H1 (cell line): Measurements from ENCODE around the gene TNS1. TPM values are rescaled to one million over a fixed set of nuclear protein-coding genes. Genes with fewer than 3 reads are reported as not detected.

ENCODE experiments used
- CTCF ChIA-PET: fragments of 300-600 bp; sonication (Branson Sonifier 250); formaldehyde crosslinking; loops from one replicate; lab custom pipeline; 2021; ENCODE audit not compliant: partially characterized antibody; lab: Charles Lee
- POLR2A ChIA-PET: fragments of 300-600 bp; sonication (Branson Sonifier 250); formaldehyde crosslinking; loops from one replicate; lab custom pipeline; 2021; ENCODE audit warnings: inconsistent platforms; ENCODE audit not compliant: partially characterized antibody; lab: Charles Lee
- DNase-seq, 2 experiments: peaks; one replicate each; pipeline versions ENCODE4 v3.0.0 to v3.0.0-alpha.2; 2010 to 2022; ENCODE audit warnings: low spot score in 2 of 2, low read depth in 1 of 2, mixed read lengths in 1 of 2
- FAIRE-seq: peaks from 2 replicates; lab custom pipeline; 2011; peaks lifted over from hg19 to GRCh38; lab: Jason Lieb, UNC
- H2AFZ ChIP-seq: 2 replicates; pipeline ENCODE4 v1.8.1; 2012; ENCODE audit warnings: low read length, inconsistent platforms
- H2AK5ac ChIP-seq: 2 replicates; pipeline ENCODE4 v1.6.1; 2013; ENCODE audit warnings: low read depth, low read length
- H2BK120ac ChIP-seq: replicated peaks from 2 replicates; pipeline ENCODE3; 2013; ENCODE audit warnings: low read depth, low read length, inconsistent platforms
- H2BK12ac ChIP-seq: 2 replicates; pipeline ENCODE4 v1.6.1; 2013; ENCODE audit warnings: low read depth, low read length
- H2BK15ac ChIP-seq: 2 replicates; pipeline ENCODE4 v1.6.1; 2013; ENCODE audit warnings: low read length
- H2BK20ac ChIP-seq: 2 replicates; pipeline ENCODE4 v1.6.1; 2013; ENCODE audit warnings: low read length
- H2BK5ac ChIP-seq: 2 replicates; pipeline ENCODE4 v1.6.1; 2013; ENCODE audit warnings: low read depth, low read length
- H3K14ac ChIP-seq: 2 replicates; pipeline ENCODE4 v1.6.1; 2013; ENCODE audit warnings: inconsistent platforms; ENCODE audit not compliant: insufficient read length
- H3K18ac ChIP-seq: 2 replicates; pipeline ENCODE4 v1.6.1; 2013; ENCODE audit warnings: low read length; ENCODE audit errors: extremely low read depth
- H3K23ac ChIP-seq: 2 replicates; pipeline ENCODE4 v1.6.1; 2013; ENCODE audit warnings: inconsistent platforms; ENCODE audit not compliant: insufficient read length
- H3K23me2 ChIP-seq: 2 replicates; pipeline ENCODE4 v1.6.1; 2013; ENCODE audit warnings: low read depth, low read length
- H3K27ac ChIP-seq: 2 replicates; pipeline ENCODE4 v1.6.1; 2011; ENCODE audit warnings: low read depth, low read length, inconsistent platforms
- H3K27me3 ChIP-seq, 4 experiments: replicated peaks in 1 of 4; 1 replicate in 1 of 4; 2 replicates in 3 of 4; pipeline versions ENCODE4 v1.6.1 to v1.8.1; 2011 to 2013; ENCODE audit warnings: low read length in 3 of 4, mild to moderate bottlenecking in 3 of 4, inconsistent platforms in 2 of 4, mixed read lengths in 2 of 4, moderate library complexity in 1 of 4; ENCODE audit not compliant: control insufficient read depth in 3 of 4, insufficient read depth in 3 of 4; ENCODE audit errors: extremely low read depth in 1 of 4
- H3K36me3 ChIP-seq, 4 experiments: 2 replicates each; pipeline versions ENCODE4 v1.6.1 to v1.8.1; 2011 to 2013; ENCODE audit warnings: mild to moderate bottlenecking in 4 of 4, low read length in 3 of 4, moderate library complexity in 2 of 4, control low read depth in 1 of 4, inconsistent platforms in 1 of 4; ENCODE audit not compliant: insufficient read depth in 4 of 4, control insufficient read depth in 2 of 4
- H3K4ac ChIP-seq: replicated peaks from 2 replicates; pipeline ENCODE3; 2013; ENCODE audit warnings: low read length, low read depth, mixed read lengths, inconsistent platforms; ENCODE audit not compliant: insufficient read length
- H3K4me1 ChIP-seq, 4 experiments: replicated peaks in 1 of 4; 1 replicate in 1 of 4; 2 replicates in 3 of 4; pipeline versions ENCODE4 v1.6.1 to v1.8.1; 2011 to 2013; ENCODE audit warnings: low read length in 3 of 4, inconsistent platforms in 2 of 4, mixed read lengths in 1 of 4; ENCODE audit not compliant: insufficient read depth in 4 of 4, control insufficient read depth in 3 of 4
- H3K4me2 ChIP-seq, 2 experiments: 2 replicates each; pipeline versions ENCODE4 v1.6.1 to v1.8.1; 2011 to 2013; ENCODE audit warnings: low read depth in 2 of 2, low read length in 2 of 2, control low read depth in 1 of 2, inconsistent platforms in 1 of 2, mild to moderate bottlenecking in 1 of 2; ENCODE audit not compliant: insufficient read depth in 1 of 2
- H3K4me3 ChIP-seq, 4 experiments: fragments of 200-600, 300-600 bp in 1 of 4; sonication (generic), shearing (Covaris generic), sonication (Bioruptor Twin) in 1 of 4; 2 replicates each; pipeline versions ENCODE4 v1.5.1 to v1.8.1; 2011 to 2016; ENCODE audit warnings: low read length in 4 of 4, low read depth in 3 of 4, control low read depth in 2 of 4, inconsistent platforms in 2 of 4, mild to moderate bottlenecking in 2 of 4, mixed read lengths in 1 of 4, moderate library complexity in 1 of 4; ENCODE audit not compliant: insufficient read depth in 2 of 4; ENCODE audit errors: extremely low read depth in 1 of 4
- H3K56ac ChIP-seq: replicated peaks from 2 replicates; pipeline ENCODE3; 2013; ENCODE audit warnings: low read depth, mild to moderate bottlenecking, mixed read lengths, low read length, inconsistent platforms; ENCODE audit not compliant: insufficient read length
- H3K79me1 ChIP-seq: 2 replicates; pipeline ENCODE4 v1.6.1; 2013; ENCODE audit warnings: low read depth, low read length, control low read depth
- H3K79me2 ChIP-seq, 2 experiments: 2 replicates each; pipeline versions ENCODE4 v1.6.1 to v1.8.1; 2012 to 2013; ENCODE audit warnings: low read length in 2 of 2, mild to moderate bottlenecking in 2 of 2, inconsistent platforms in 1 of 2; ENCODE audit not compliant: insufficient read depth in 2 of 2, control insufficient read depth in 1 of 2
- H3K9ac ChIP-seq, 4 experiments: replicated peaks in 1 of 4; 1 replicate in 1 of 4; 2 replicates in 3 of 4; pipeline versions ENCODE4 v1.6.1 to v1.8.1; 2011 to 2013; ENCODE audit warnings: low read depth in 3 of 4, low read length in 3 of 4, control low read depth in 2 of 4, mild to moderate bottlenecking in 2 of 4, moderate library complexity in 2 of 4, inconsistent platforms in 1 of 4; ENCODE audit errors: extremely low read depth in 1 of 4
- H3K9me3 ChIP-seq, 2 experiments: 2 replicates each; pipeline versions ENCODE4 v1.6.1 to v1.8.1; 2012 to 2013; ENCODE audit warnings: mild to moderate bottlenecking in 2 of 2, moderate library complexity in 2 of 2, control low read depth in 1 of 2, inconsistent platforms in 1 of 2, low read depth in 1 of 2, low read length in 1 of 2, mixed read lengths in 1 of 2; ENCODE audit not compliant: insufficient read depth in 2 of 2
- H4K20me1 ChIP-seq, 2 experiments: replicated peaks in 1 of 2; 2 replicates each; pipeline versions ENCODE3 to v1.8.1; 2011 to 2013; ENCODE audit warnings: inconsistent platforms in 2 of 2, low read length in 2 of 2, mild to moderate bottlenecking in 1 of 2; ENCODE audit not compliant: insufficient read depth in 2 of 2, control insufficient read depth in 1 of 2
- H4K5ac ChIP-seq: 2 replicates; pipeline ENCODE4 v1.6.1; 2013; ENCODE audit warnings: low read length, low read depth, mixed read lengths, inconsistent platforms; ENCODE audit not compliant: insufficient read length
- H4K8ac ChIP-seq: 2 replicates; pipeline ENCODE4 v1.8.0; 2013; ENCODE audit warnings: mild to moderate bottlenecking, moderate library complexity, low read length, inconsistent platforms; ENCODE audit not compliant: insufficient read depth; ENCODE audit errors: extremely low read depth
- H4K91ac ChIP-seq: replicated peaks from 2 replicates; pipeline ENCODE3; 2013; ENCODE audit warnings: low read length, mixed read lengths, inconsistent platforms; ENCODE audit not compliant: insufficient read length
- BCL11A ChIP-seq, 2 experiments: IDR thresholded peaks; one replicate each; pipeline ENCODE4 v1.6.1; 2011; ENCODE audit warnings: low read depth in 2 of 2, low read length in 2 of 2, mild to moderate bottlenecking in 2 of 2
- CEBPB ChIP-seq: IDR thresholded peaks from 2 replicates; pipeline ENCODE4 v1.6.1; 2012; ENCODE audit warnings: low read depth, low read length
- CHD2 ChIP-seq: IDR thresholded peaks from 2 replicates; pipeline ENCODE4 v1.6.1; 2012; ENCODE audit warnings: low read length, improper control_type of control experiment
- CTCF ChIP-seq, 3 experiments: IDR thresholded peaks; 1 replicate in 2 of 3; 2 replicates in 1 of 3; pipeline versions ENCODE4 v1.5.1 to v1.6.1; 2011; ENCODE audit warnings: low read length in 3 of 3, mild to moderate bottlenecking in 3 of 3, inconsistent platforms in 2 of 3, low read depth in 1 of 3, moderate library complexity in 1 of 3; ENCODE audit not compliant: insufficient read depth in 1 of 3; ENCODE audit errors: control extremely low read depth in 1 of 3
- HDAC6 ChIP-seq: IDR thresholded peaks from one replicate; pipeline ENCODE4 v1.7.1; 2012; ENCODE audit warnings: low read depth, mild to moderate bottlenecking, inconsistent platforms, low read length, moderate library complexity
- KDM5A ChIP-seq: fragments of 200-600 bp; IDR thresholded peaks from 2 replicates; pipeline ENCODE4 v1.7.1; 2012; ENCODE audit warnings: mild to moderate bottlenecking, low read length, inconsistent platforms, mixed read lengths
- MAX ChIP-seq: IDR thresholded peaks from 2 replicates; pipeline ENCODE4 v1.6.1; 2012; ENCODE audit warnings: inconsistent platforms
- RFX5 ChIP-seq: IDR thresholded peaks from 2 replicates; pipeline ENCODE4 v1.6.1; 2011; ENCODE audit warnings: low read depth, low read length, improper control_type of control experiment, borderline replicate concordance
- WGBS, 2 experiments: shearing (Covaris generic) in 1 of 2; methylation state at CpG; one replicate each; pipeline versions ENCODE4 v1.1.6 to v1.1.7; 2013 to 2015; ENCODE audit warnings: low lambda C conversion rate in 2 of 2, mixed read lengths in 2 of 2, inconsistent platforms in 1 of 2, low coverage in 1 of 2, missing lambda C conversion rate in 1 of 2; ENCODE audit not compliant: insufficient replicate concordance in 2 of 2, insufficient coverage in 1 of 2, insufficient read length in 1 of 2; ENCODE audit errors: extremely low coverage in 1 of 2, missing lambda C conversion rate in 1 of 2; 5-methylcytosine and 5-hydroxymethylcytosine counted together
- polyA plus RNA-seq, 7 experiments: library from polyadenylated mRNA; depleted of rRNA in 3 of 7; stranded (reverse) in 5 of 7; unstranded in 2 of 7; fragments of >200 nt in 5 of 7; fragments of 200-250 nt in 2 of 7; gene quantifications; 1 replicate in 5 of 7; 2 replicates in 1 of 7; 4 replicates in 1 of 7; pipeline versions ENCODE4 v1.2.1 to v1.2.3, GENCODE V29; 2011 to 2013; ENCODE audit warnings: missing spikeins in 2 of 7, mixed read lengths in 2 of 7
- total RNA-seq: library from RNA; stranded (reverse); fragmentation: NEBNext Ultra II Directional; extraction: Animal tissue kit (Norgen Biotek cat#: 25700); gene quantifications from 2 replicates; pipeline ENCODE4 v1.2.1, GENCODE V29; 2021

Gene TNS1
- total and polyA plus RNA-seq, 2 of the 8 experiments (the other 6 are each of a cell fraction or from before 2014, with no cell fraction given), result 1.5 to 5.1 TPM

- no peaks in the 10 kb centered on the region for H3K36me3 ChIP-seq
- peak overlapping the region; percentile 96; the same call in 1 of the 2 replicates for H2AK5ac ChIP-seq
- no peak overlapping the region for H2BK120ac ChIP-seq
- H3K27ac ChIP-seq, result no peak overlapping the region
- H2BK5ac ChIP-seq, result no peak overlapping the region
- H3K9ac ChIP-seq, result no peak overlapping the region
- H3K56ac ChIP-seq, result no peak overlapping the region
- no peaks in the 10 kb centered on the region for H3K9me3 ChIP-seq
- no peak overlapping the region for H3K4me3 ChIP-seq
- DNase-seq (no peak), FAIRE-seq (no peak)
- H3K4me2 ChIP-seq, result no peak overlapping the region
- no peak overlapping the region for H4K91ac ChIP-seq
- peaks cover 0 to 7% of the 10 kb centered on the region in 2 experiments for H4K20me1 ChIP-seq
- H4K8ac ChIP-seq, result peak overlapping the region; percentile 23; the same call in 1 of the 2 replicates
- no peaks in the 10 kb centered on the region for H3K79me1 ChIP-seq
- H2BK15ac ChIP-seq, result no peak overlapping the region
- no peak overlapping the region for H2BK12ac ChIP-seq
- no peak overlapping the region for H3K23ac ChIP-seq
- peaks cover 10% of the 10 kb centered on the region; the same call in 1 of the 2 replicates for H3K23me2 ChIP-seq
- ChIA-PET POLR2A (no interaction called here), CTCF (interaction anchor here (0.6 to 22.4 kb wide), 8 partner anchors 9 to 326 kb away, joined by 4 to 480 read pairs (median 15); no protein-coding TSS in a partner anchor)
- no peaks in the 10 kb centered on the region; a peak in 3 of 7 replicates for H3K27me3 ChIP-seq
- no peak overlapping the region for H3K14ac ChIP-seq
- no peak overlapping the region for H3K4ac ChIP-seq
- no peaks in the 10 kb centered on the region for H3K79me2 ChIP-seq
- H2BK20ac ChIP-seq, result no peak overlapping the region
- no peak overlapping the region for H4K5ac ChIP-seq
- H3K18ac ChIP-seq, result no peak overlapping the region
- peaks cover 0 to 12% (median 5%) of the 10 kb centered on the region in 4 experiments; a peak in 5 of 7 replicates for H3K4me1 ChIP-seq
- 92% methylated on average over 9 of the region's 9 CpGs; no CpG with 5 or more reads in 1 of the 2 experiments for WGBS, 2 experiments
- no peak overlapping the region for H2AFZ ChIP-seq
- no peak for TF ChIP-seq CEBPB
- TF ChIP-seq MAX, result no peak
- TF ChIP-seq HDAC6, result no peak
- no peak for TF ChIP-seq KDM5A
- TF ChIP-seq RFX5, result no peak
- no peak for TF ChIP-seq CTCF (IDR thresholded peaks at IDR 0.05; ENCODE audit: control extremely low read depth in 1 of 3, insufficient read depth in 1 of 3, low read depth in 1 of 3, low read length in 3 of 3)
- no peak for TF ChIP-seq CHD2
- TF ChIP-seq BCL11A (IDR thresholded peaks at IDR 0.05; ENCODE audit: low read depth in 2 of 2, low read length in 2 of 2), result no peak
Observed at GRCh38 chr2:217990791-217991465, 11.9 kb downstream of the TNS1 start.
